ENCODE measurements around the gene PEX11B. TPM values are rescaled to one million over a fixed set of nuclear protein-coding genes. Genes with fewer than 3 reads are reported as not detected.

The PEX11B gene
- total and polyA plus RNA-seq, 11 donors = 17.7 to 29.8 (median 24.5) TPM

DNA sequence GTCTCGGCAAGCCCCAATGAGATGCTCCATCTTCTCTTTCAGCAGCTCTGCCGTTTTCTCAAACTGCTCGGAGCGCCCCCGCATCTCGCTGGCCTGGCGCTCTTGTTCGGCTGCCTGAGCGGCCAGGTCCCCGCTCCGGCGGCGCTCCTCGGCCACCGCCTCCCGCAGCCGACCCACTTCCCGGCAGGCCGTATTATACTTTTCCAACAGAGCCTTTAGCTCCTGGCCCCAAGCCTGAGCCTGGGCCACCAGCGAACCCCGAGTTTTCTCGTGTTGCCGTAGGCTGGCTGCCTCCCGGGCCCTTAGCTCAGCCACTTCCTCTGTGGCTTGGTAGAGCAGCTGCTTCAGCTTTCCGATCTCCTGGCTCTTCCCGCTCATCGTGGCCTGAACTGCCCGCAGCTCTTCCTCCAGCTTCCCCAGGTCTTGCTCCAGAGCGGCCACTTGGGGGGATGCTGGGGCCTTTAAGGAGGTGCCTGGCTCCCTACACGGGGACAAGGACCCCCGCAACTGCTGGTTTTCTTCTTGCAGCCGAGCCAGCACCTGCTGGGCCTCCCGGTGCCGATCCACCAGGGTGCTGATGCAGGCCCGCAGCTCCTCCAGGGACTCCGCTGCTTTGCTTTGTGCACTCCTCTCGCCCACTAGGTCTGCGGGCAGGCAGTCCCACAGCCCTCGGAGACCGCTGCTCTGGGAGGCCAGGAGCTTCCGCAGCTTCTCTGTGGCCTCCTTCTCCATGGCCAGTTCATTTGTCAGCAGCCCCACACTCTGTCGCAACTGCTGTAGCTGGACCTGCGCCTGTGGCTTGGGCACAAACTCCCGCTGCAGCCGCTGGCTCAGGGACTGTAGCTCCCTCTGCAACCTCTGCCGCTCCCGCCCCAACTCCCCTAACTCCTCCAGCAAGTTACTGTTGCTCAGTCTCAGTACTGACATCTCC lies 46.3 kb downstream of the PEX11B start:
- WGBS, 4 donors = 28 to 34% (median 32%) methylated on average over 41 to 47 of the region's 47 CpGs
- Histone ChIP-seq H3K4me3 (peak overlapping the region in 11 of 12 donors; percentile 7 to 64 (median 56)), H3K27ac (peak overlapping the region; percentile 20 to 88 (median 72)), H3K9me3 (no peaks in the 10 kb centered on the region), H3K27me3 (no peaks in the 10 kb centered on the region), H3K36me3 (peaks cover 0 to 8% (median 0%) of the 10 kb centered on the region in 9 donors), H3K4me1 (peaks cover 0 to 29% (median 7%) of the 10 kb centered on the region in 12 donors)
- DNase-seq = peak; percentile 32 to 79 (median 45)
- peak; percentile 62 to 82 (median 79) for ATAC-seq
- TF ChIP-seq, protein P1, sequence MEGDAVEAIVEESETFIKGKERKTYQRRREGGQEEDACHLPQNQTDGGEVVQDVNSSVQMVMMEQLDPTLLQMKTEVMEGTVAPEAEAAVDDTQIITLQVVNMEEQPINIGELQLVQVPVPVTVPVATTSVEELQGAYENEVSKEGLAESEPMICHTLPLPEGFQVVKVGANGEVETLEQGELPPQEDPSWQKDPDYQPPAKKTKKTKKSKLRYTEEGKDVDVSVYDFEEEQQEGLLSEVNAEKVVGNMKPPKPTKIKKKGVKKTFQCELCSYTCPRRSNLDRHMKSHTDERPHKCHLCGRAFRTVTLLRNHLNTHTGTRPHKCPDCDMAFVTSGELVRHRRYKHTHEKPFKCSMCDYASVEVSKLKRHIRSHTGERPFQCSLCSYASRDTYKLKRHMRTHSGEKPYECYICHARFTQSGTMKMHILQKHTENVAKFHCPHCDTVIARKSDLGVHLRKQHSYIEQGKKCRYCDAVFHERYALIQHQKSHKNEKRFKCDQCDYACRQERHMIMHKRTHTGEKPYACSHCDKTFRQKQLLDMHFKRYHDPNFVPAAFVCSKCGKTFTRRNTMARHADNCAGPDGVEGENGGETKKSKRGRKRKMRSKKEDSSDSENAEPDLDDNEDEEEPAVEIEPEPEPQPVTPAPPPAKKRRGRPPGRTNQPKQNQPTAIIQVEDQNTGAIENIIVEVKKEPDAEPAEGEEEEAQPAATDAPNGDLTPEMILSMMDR (IDR thresholded peaks at IDR 0.05) = no peak
- no peak for TF ChIP-seq POLR2A (IDR thresholded peaks at IDR 0.05)
- intact Hi-C loops (cut with DNase I) = no loop called here

DNA sequence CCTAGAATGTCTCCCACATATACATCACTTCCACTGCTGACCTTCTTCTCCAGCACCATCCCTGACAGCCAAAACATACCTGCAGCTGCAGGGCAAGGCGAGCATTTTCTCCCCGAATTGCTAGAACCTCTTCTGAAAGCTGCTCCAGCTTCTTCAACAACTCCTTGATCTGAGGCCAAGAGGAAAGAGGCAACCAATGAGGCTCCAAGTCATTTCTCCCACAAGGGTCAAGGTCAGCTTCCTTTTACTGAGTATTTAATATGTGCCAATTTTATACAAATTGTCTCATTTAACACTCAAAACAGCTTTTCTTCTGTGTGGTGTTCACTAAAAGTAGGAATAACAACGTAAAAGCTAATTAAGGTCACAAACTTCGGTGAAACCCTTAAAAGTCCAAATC lies 50.3 kb downstream of the PEX11B start:
- Histone ChIP-seq H3K4me1 (peaks cover 0 to 29% (median 7%) of the 10 kb centered on the region in 12 donors), H3K36me3 (peaks cover 0 to 19% (median 0%) of the 10 kb centered on the region in 9 donors), H3K9me3 (no peaks in the 10 kb centered on the region), H3K27me3 (no peaks in the 10 kb centered on the region), H3K27ac (no peak overlapping the region), H3K4me3 (no peak overlapping the region)
- no peak for TF ChIP-seq POLR2A (IDR thresholded peaks at IDR 0.05)
- ATAC-seq (no peak), DNase-seq (no peak)
- WGBS, 4 donors = 73 to 84% (median 84%) methylated on average over 4 of the region's 4 CpGs
- intact Hi-C loops (cut with DNase I) = no loop called here

DNA sequence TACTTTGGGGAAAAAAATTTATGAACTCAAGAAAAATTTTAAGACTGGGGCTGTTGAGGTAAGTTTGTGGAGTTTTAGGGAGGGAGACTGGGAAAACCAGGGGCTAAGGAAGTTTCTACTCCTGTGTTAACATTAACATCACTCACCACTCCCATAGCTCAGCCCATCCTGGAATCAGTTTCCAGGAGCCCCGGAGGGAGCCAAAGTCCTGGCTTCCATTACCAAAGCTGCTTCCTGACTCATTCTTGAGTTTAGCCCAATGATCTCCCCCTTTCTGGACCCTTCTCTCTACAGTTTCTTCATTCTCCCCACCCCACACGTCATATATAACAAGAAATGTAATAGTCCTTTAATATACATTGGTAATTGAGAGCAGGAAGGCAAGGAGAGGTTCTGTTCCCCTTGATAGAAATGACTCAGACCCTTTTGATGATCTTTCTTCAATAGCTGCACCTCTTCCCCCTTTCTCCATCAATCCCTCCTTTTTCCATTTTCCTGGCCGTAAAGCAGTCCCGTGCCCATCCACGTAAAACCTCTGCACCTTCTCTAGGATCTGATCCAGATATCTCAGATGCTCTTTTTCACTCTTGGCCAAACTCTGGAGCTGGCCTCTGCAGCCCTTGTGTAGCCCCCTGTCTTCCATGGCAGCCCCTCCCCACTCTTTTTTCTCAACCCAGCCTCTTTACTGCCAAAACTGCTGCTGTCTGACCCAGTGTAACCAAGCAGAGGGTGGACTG lies 55.1 kb downstream of the PEX11B start:
- Histone ChIP-seq H3K9me3 (no peaks in the 10 kb centered on the region), H3K27me3 (no peaks in the 10 kb centered on the region), H3K4me3 (no peak overlapping the region), H3K36me3 (peaks cover 0 to 19% (median 0%) of the 10 kb centered on the region in 9 donors), H3K4me1 (peaks cover 0 to 9% (median 5%) of the 10 kb centered on the region in 12 donors), H3K27ac (no peak overlapping the region)
- TF ChIP-seq POLR2A (IDR thresholded peaks at IDR 0.05) = no peak
- 70 to 78% (median 76%) methylated on average over 5 of the region's 5 CpGs for WGBS, 4 donors
- DNase-seq (no peak), ATAC-seq (no peak)
- intact Hi-C loops (cut with DNase I) = no loop called here

Other genes with a start within 250 kb of the PEX11B start
- under 1 TPM in 3 of 9 donors, not detected in 6; 0.20 to 0.25 (median 0.20) TPM for gene PDZK1, start 211.3 kb downstream of the PEX11B start, total RNA-seq
- gene PDZK1, start 211.3 kb downstream of the PEX11B start, polyA plus RNA-seq = under 1 TPM; 0.07 to 0.57 TPM
- gene CD160, start 199.2 kb downstream of the PEX11B start, total RNA-seq = under 1 TPM in 2 of 9 donors, not detected in 7; 0.64 to 0.79 TPM
- not detected for gene CD160, start 199.2 kb downstream of the PEX11B start, polyA plus RNA-seq
- 10 to 100 TPM; 41.4 to 76.5 (median 52.0) TPM for gene RNF115, start 94.6 kb downstream of the PEX11B start, total RNA-seq
- gene RNF115, start 94.6 kb downstream of the PEX11B start, polyA plus RNA-seq = 10 to 100 TPM; 20.5 to 29.4 TPM
- gene POLR3C, start 94.5 kb downstream of the PEX11B start, total RNA-seq = 10 to 100 TPM; 12.5 to 22.4 (median 15.1) TPM
- 10 to 100 TPM in 1 of 2 donors, 1 to 10 TPM in 1; 5.9 to 14.8 TPM for gene POLR3C, start 94.5 kb downstream of the PEX11B start, polyA plus RNA-seq
- 10 to 100 TPM in 1 of 9 donors, 1 to 10 TPM in 8; 1.7 to 10.9 (median 4.3) TPM for gene NUDT17, start 73.1 kb downstream of the PEX11B start, total RNA-seq
- gene NUDT17, start 73.1 kb downstream of the PEX11B start, polyA plus RNA-seq = 1 to 10 TPM in 1 of 2 donors, under 1 TPM in 1; 0.71 to 3.4 TPM
- gene PIAS3, start 59.6 kb downstream of the PEX11B start, total RNA-seq = 10 to 100 TPM; 14.2 to 25.8 (median 15.6) TPM
- gene PIAS3, start 59.6 kb downstream of the PEX11B start, polyA plus RNA-seq = 10 to 100 TPM; 14.2 to 31.0 TPM
- gene ANKRD35, start 32.9 kb downstream of the PEX11B start, total RNA-seq = 1 to 10 TPM in 2 of 9 donors, under 1 TPM in 7; 0.29 to 1.4 (median 0.51) TPM
- gene ANKRD35, start 32.9 kb downstream of the PEX11B start, polyA plus RNA-seq = 1 to 10 TPM in 1 of 2 donors, under 1 TPM in 1; 0.50 to 1.5 TPM
- 1 to 10 TPM in 7 of 9 donors, under 1 TPM in 2; 0.81 to 5.4 (median 1.3) TPM for gene ITGA10, start 8.7 kb downstream of the PEX11B start, total RNA-seq
- gene ITGA10, start 8.7 kb downstream of the PEX11B start, polyA plus RNA-seq = 1 to 10 TPM; 2.4 to 2.6 TPM
- gene RBM8A, start 8.8 kb upstream of the PEX11B start, total RNA-seq = 100 to 1,000 TPM in 1 of 9 donors, 10 to 100 TPM in 8; 58.7 to 100 (median 75.7) TPM
- 100 to 1,000 TPM in 1 of 2 donors, 10 to 100 TPM in 1; 57.9 to 186 TPM for gene RBM8A, start 8.8 kb upstream of the PEX11B start, polyA plus RNA-seq
- 10 to 100 TPM; 21.7 to 31.5 (median 26.4) TPM for gene LIX1L, start 39.3 kb upstream of the PEX11B start, total RNA-seq
- gene LIX1L, start 39.3 kb upstream of the PEX11B start, polyA plus RNA-seq = 10 to 100 TPM in 1 of 2 donors, 1 to 10 TPM in 1; 7.0 to 13.4 TPM
- 1 to 10 TPM; 1.0 to 3.5 (median 1.7) TPM for gene ANKRD34A, start 45.9 kb upstream of the PEX11B start, total RNA-seq
- 1 to 10 TPM in 1 of 2 donors, under 1 TPM in 1; 0.65 to 1.9 TPM for gene ANKRD34A, start 45.9 kb upstream of the PEX11B start, polyA plus RNA-seq
- 10 to 100 TPM; 30.2 to 45.7 (median 36.0) TPM for gene POLR3GL, start 46.0 kb upstream of the PEX11B start, total RNA-seq
- gene POLR3GL, start 46.0 kb upstream of the PEX11B start, polyA plus RNA-seq = 10 to 100 TPM; 45.8 to 69.4 TPM
- gene TXNIP, start 77.9 kb upstream of the PEX11B start, total RNA-seq = 1,000 to 10,000 TPM in 4 of 9 donors, 100 to 1,000 TPM in 5; 489 to 1,925 (median 1,000) TPM
- 100 to 1,000 TPM; 222 to 597 TPM for gene TXNIP, start 77.9 kb upstream of the PEX11B start, polyA plus RNA-seq
- 100 to 1,000 TPM in 3 of 9 donors, 10 to 100 TPM in 6; 21.8 to 125 (median 79.5) TPM for gene HJV, start 103.0 kb upstream of the PEX11B start, total RNA-seq
- gene HJV, start 103.0 kb upstream of the PEX11B start, polyA plus RNA-seq = 10 to 100 TPM in 1 of 2 donors, under 1 TPM in 1; 0.62 to 37.7 TPM
- gene NBPF10, start 226.1 kb upstream of the PEX11B start, total RNA-seq = 1 to 10 TPM in 4 of 9 donors, under 1 TPM in 5; 0.28 to 2.8 (median 0.96) TPM
- under 1 TPM; 0.19 to 0.47 TPM for gene NBPF10, start 226.1 kb upstream of the PEX11B start, polyA plus RNA-seq

All from heart left ventricle (tissue), 16 donors.